Measurements from ENCODE around the gene CAMK1.
A peak's percentile ranks its signal among the peaks of the same experiment; 100 is the strongest.

The CAMK1 gene

DNA sequence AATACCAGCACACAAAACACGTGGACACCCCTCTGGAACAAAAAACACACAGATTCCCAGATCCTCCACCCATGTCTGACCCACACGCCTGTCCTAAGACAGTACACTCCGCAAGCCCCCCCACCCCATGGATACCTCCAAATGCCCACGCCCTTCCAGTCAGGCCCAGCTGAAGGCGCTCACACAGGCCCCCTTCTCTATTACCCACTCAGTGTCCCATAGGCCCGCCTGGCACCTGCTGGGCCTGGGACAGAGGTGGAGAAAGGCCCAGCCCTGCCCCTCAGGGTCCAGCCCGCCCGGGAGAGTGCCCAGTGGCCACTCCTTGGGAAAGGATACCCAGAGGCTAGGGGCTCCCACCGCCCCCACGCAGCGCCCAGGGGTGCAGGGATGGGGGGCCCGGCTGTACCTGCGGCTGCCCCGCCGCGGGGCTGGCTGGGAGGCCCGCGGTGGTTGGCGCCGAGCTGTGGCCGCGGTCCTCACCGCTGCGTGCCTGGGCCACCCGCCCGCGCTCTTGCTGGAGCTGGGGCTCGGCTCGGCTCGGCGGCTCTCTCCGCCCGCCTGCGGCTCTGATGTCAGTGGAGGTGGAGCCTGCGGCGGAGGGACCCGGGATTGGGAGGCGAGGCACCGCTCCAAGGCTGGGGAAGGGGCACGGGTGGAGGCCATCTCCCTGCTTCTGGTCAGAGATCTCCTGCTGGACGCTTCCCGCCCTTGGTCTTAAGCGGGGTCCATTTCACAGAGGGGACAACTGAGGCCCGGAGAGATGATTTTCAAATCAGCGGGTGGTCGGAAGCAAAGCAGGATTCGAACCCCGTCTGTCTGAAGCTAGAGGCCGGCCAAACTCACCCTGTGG is at the start of gene CAMK1:
TSS of gene CAMK1 (minus strand) at position 522 of the 850 bp plus-strand sequence. CDS start 2,198 bp downstream, outside the sequence.
- DNase-seq, result peak; percentile 79
- Mint-ChIP-seq H3K27me3 (peaks cover 17% of the 10 kb centered on the region), H3K36me3 (peaks cover 16% of the 10 kb centered on the region), H3K4me1 (peaks cover 31% of the 10 kb centered on the region), H3K27ac (peak within 1 kb of the TSS; percentile 42), H3K9me3 (no peaks in the 10 kb centered on the region), H3K4me3 (peak within 1 kb of the TSS; percentile 67)
- CTCF ChIA-PET, result interaction anchor here (0.7 to 0.9 kb wide), 2 partner anchors 13 to 17 kb away, joined by 3 read pairs; no protein-coding TSS in a partner anchor

DNA sequence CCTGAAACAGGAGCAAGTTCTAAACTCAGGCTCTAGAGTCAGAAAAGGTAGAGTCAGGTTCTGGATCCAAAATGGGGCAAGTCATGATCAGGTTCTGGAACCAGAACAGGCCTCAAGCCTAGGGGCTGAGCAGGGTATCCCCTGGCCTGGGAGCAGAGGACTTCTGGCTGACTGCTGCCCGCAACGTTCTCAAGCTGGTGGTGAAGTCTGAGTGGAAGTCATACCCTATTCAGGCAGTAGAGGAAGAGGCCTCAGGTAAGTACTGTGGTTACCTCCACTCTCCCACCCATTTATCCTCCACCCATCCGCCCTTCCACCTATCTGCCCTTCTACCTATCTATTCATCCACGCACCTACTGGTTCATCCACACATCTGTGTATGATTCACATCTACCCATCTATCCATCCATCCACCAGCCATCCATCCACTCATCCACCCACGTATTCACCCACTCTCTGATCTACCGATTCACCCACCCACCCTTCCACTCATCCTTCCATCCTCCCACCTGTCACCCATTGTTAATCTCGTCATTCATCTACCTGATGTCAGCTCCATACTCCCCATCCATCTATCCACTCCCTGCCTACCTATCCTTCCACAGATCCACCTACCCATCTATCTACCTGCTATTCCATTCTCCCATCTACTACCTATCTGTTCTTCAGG is 49.1 kb upstream of the CAMK1 start:
- Mint-ChIP-seq H3K4me1 (no peaks in the 10 kb centered on the region), H3K27me3 (no peaks in the 10 kb centered on the region), H3K36me3 (peaks cover 4% of the 10 kb centered on the region), H3K27ac (no peak overlapping the region), H3K9me3 (no peaks in the 10 kb centered on the region), H3K4me3 (no peak overlapping the region)
- no peak for DNase-seq
- CTCF ChIA-PET, result no interaction called here

DNA sequence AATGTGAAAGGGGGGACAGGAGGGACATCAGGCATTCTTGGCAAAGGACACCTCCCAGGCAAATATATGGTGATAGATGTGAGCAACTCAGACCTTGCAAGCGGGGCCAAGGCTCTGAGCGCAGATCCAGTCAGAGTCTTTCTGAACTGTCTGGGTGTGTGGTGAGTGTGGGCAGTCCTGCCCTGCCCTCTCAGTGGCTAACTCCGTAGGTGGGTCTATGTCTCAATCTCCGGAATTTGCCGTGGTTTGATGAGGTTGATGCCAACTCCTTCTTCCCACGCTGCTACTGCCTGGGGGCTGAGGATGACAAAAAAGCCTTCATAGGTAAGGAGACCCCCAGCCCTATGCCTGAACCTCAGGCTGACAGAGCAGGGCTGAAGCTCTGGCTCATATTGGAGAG is 47.7 kb upstream of the CAMK1 start:
- DNase-seq, result no peak
- Mint-ChIP-seq H3K4me3 (no peak overlapping the region), H3K4me1 (no peaks in the 10 kb centered on the region), H3K9me3 (no peaks in the 10 kb centered on the region), H3K27ac (no peak overlapping the region), H3K36me3 (peaks cover 8% of the 10 kb centered on the region), H3K27me3 (no peaks in the 10 kb centered on the region)
- CTCF ChIA-PET, result no interaction called here

DNA sequence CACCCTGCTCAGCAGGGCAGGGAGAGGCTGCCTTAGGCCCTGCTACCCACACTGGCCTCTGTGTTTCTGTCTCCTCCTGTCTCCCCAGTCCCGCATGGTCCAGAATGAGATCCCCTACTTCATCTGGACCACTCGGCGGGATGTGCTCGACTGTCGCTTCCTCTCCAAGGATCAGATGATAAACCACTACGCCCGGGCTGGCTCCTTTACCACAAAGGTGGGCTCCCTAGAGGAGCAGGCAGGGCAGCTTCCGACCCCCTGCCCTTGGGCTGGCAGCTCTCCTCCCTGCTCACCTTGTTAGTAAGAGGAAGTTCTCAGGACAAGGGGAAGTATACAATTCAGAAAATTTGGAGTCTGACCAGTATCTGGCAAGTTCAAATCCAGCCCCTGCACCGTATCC is 46.2 kb upstream of the CAMK1 start:
- Mint-ChIP-seq H3K27me3 (no peaks in the 10 kb centered on the region), H3K4me1 (peaks cover 7% of the 10 kb centered on the region), H3K36me3 (peaks cover 15% of the 10 kb centered on the region), H3K27ac (no peak overlapping the region), H3K9me3 (no peaks in the 10 kb centered on the region), H3K4me3 (no peak overlapping the region)
- no peak for DNase-seq
- CTCF ChIA-PET, result no interaction called here

DNA sequence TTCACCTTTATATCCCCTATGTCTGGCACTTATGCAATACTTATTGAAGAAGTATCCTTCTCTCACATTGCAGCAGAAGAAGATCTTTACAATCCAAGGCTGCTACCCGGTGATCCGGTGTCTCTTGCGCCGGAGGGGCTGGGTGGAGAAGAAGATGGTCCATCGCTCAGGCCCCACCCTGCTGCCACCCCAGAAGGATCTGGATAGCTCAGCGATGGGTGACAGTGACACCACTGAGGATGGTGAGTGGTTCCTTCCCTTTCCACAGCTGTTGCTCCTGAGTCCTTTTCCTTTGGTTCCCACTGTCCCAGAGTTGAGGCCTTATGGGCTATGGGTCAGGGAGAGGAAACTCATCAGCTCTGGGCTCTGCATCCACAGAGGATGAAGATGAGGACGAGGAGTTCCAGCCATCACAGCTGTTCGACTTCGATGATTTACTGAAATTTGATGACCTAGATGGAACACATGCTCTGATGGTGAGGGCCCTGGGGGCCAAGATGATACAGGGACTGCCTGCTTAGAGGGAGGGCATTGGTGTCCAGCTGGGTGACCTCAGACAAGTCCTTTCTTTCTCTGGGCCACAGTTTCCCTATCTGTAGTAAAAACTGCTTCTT is 43.2 kb upstream of the CAMK1 start:
- no peaks in the 10 kb centered on the region for H3K9me3 Mint-ChIP-seq
- H3K36me3 Mint-ChIP-seq, result peaks cover 19% of the 10 kb centered on the region
- CTCF ChIA-PET, result interaction anchor here (1.0 to 1.2 kb wide), 3 partner anchors 8 to 309 kb away, joined by 3 to 4 read pairs (median 3); no protein-coding TSS in a partner anchor
- no peak for DNase-seq
- peaks cover 32% of the 10 kb centered on the region for H3K4me1 Mint-ChIP-seq
- H3K27ac Mint-ChIP-seq, result no peak overlapping the region
- no peak overlapping the region for H3K4me3 Mint-ChIP-seq
- H3K27me3 Mint-ChIP-seq, result no peaks in the 10 kb centered on the region

DNA sequence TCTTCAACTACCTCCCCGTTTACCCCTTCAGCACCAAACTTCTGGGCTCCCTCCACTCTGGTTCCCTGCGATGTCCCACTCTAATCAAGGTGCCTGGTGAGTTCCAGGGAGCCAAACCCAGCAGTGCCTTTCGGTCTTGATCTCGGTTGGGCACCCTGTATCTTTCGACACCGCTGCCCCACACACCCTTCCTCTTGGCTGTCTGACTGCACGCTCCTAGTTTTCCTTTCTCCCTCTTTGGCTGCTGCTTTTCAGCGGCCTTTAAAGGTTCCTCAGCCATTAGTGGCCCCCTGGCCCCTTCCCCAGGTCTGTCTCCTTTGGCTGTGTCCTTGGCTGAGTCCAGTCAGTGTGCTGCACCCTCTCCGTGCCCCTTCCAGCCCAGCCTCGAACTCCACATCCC is 41.1 kb upstream of the CAMK1 start:
- Mint-ChIP-seq H3K27me3 (no peaks in the 10 kb centered on the region), H3K4me1 (peaks cover 47% of the 10 kb centered on the region), H3K27ac (peak overlapping the region; percentile 73), H3K36me3 (peaks cover 36% of the 10 kb centered on the region), H3K4me3 (peak overlapping the region; percentile 47), H3K9me3 (no peaks in the 10 kb centered on the region)
- no peak for DNase-seq
- CTCF ChIA-PET, result no interaction called here

DNA sequence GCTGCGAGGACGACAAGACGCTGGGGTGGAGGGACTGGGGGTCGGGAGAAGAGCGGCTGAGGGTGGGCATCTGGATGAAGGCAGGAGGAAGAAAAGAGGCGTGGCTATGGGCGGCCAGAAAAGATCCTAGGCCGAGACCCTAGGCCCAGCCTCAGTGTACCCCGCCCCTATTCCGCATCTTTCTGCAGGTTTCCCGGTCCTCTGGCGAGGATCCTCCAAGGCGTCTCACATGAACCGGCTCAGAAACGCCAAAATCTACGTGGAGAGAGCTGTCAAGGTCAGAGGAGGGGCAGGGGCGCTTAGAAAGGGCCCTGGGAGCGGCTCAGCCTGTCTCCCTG is 40.7 kb upstream of the CAMK1 start:
- no peak for DNase-seq
- H3K4me1 Mint-ChIP-seq, result peaks cover 47% of the 10 kb centered on the region
- CTCF ChIA-PET, result no interaction called here
- no peaks in the 10 kb centered on the region for H3K9me3 Mint-ChIP-seq
- H3K27ac Mint-ChIP-seq, result peak overlapping the region; percentile 73
- peak overlapping the region; percentile 47 for H3K4me3 Mint-ChIP-seq
- H3K27me3 Mint-ChIP-seq, result no peaks in the 10 kb centered on the region
- H3K36me3 Mint-ChIP-seq, result peaks cover 40% of the 10 kb centered on the region

DNA sequence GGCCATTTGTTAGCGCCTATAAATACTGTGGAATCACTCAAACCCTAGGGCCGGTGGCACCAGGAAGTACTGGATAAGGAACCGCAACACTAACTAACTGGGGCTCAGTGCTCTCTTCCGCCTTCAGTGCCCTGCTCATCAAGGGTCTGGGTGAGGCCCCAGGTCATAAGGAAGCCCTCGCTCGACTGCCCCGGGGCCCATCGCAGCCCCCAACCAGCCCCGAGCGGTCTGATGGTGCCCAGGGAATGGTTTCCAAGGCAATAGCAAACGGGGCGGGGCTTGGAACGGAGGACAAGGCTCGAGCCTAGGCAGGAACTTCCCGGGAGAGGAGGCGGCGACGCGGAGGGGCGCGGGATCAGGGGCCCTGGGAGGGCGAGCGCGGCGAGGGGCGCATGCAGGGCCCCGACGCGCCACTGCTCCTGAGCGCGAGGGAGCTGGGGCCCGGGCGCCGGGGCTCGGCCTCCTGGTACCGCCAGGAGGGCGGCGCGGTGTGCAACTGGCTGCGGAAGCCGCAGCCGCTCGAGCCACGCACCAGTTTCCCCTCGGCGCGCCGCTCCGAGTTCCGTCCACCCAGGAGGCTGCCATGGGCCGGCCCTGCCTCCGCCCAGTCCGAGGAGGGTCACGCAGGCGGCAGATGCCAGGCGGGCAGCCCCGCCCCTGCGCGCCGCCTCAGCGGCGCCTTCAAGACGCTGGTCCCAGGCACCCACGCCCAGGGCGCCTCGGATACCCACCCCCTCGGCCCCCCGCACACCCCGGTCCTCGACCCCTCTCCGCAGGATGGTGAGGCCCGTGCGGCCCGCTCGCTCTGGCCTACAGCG is 40.1 kb upstream of the CAMK1 start, which contains the start of gene TTLL3:
TSS of gene TTLL3 (plus strand) at position 648 of the 818 bp plus-strand sequence. CDS start 400 bp downstream, outside the sequence.
- peak; percentile 67 for DNase-seq
- Mint-ChIP-seq H3K4me3 (peak within 1 kb of the TSS; percentile 85), H3K4me1 (peaks cover 47% of the 10 kb centered on the region), H3K36me3 (peaks cover 44% of the 10 kb centered on the region), H3K9me3 (no peaks in the 10 kb centered on the region), H3K27me3 (no peaks in the 10 kb centered on the region), H3K27ac (peak within 1 kb of the TSS; percentile 96)
- CTCF ChIA-PET, result interaction anchor here (0.9 to 1.2 kb wide), 3 partner anchors 19 to 28 kb away, joined by 3 to 4 read pairs (median 3); no protein-coding TSS in a partner anchor

DNA sequence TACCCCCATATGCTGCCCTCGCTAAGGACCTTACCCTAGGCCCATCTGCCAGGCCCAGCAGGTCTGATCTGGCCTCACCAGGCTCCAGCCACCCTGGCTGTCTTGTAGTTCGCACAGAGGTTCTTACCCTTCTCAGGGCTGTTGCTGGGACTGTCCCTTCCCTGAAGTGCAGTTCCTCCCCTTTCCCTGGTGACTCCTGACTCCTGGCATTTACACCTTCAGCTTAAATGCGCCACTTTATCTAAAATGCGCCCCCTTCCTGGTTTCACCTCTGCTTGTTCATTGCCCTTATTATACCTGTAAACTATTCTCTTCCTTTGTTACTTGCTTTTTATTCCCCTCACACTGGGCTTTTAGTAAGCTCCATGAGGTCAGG is 39.5 kb upstream of the CAMK1 start:
- Mint-ChIP-seq H3K27me3 (no peaks in the 10 kb centered on the region), H3K4me3 (peak overlapping the region; percentile 85), H3K4me1 (peaks cover 47% of the 10 kb centered on the region), H3K36me3 (peaks cover 50% of the 10 kb centered on the region), H3K27ac (peak overlapping the region; percentile 96), H3K9me3 (no peaks in the 10 kb centered on the region)
- DNase-seq, result no peak
- CTCF ChIA-PET, result interaction anchor here (0.9 to 1.5 kb wide), 4 partner anchors 18 to 124 kb away, joined by 3 to 4 read pairs (median 3); partner anchors contain the start of gene CRELD1

DNA sequence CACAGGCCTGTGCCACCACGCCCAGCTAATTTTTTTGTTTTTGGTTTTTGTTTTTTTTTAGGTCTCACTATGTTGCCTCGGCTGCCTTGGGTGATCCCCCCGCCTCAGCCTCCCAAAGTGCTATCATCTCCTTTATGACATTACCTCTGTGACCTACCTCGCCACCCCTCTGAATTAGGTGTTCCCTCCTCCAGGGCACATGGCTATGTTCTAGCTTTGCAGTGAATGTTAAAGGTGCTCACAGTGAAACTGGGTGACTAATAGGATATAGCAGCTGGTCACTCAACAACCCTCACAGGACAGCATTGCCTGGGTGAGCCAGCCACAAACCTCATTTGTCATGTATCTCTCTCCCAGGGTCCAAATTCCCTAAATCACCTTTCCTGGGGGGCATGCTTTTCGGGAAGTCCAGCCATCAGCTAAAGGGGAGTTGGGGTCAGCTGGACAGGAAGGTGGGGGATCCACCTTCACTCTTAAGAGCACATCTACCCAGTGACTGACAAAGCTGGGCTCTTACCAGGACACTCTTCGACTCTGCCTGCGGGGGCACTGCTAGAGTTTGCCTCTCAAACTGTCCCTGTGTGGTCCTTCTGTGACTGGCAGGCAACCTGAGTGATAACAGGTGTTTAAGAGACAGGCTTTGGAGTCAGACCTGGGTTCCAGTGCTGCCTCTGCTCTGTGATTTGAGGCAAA is 38.7 kb upstream of the CAMK1 start:
- Mint-ChIP-seq H3K36me3 (peaks cover 57% of the 10 kb centered on the region), H3K4me1 (peaks cover 47% of the 10 kb centered on the region), H3K9me3 (no peaks in the 10 kb centered on the region), H3K27ac (peak overlapping the region; percentile 96), H3K27me3 (no peaks in the 10 kb centered on the region), H3K4me3 (peak overlapping the region; percentile 9)
- DNase-seq, result peak; percentile 73
- CTCF ChIA-PET, result interaction anchor here (0.8 to 1.5 kb wide), 5 partner anchors 17 to 125 kb away, joined by 3 to 4 read pairs (median 3); partner anchors contain the start of gene CRELD1

DNA sequence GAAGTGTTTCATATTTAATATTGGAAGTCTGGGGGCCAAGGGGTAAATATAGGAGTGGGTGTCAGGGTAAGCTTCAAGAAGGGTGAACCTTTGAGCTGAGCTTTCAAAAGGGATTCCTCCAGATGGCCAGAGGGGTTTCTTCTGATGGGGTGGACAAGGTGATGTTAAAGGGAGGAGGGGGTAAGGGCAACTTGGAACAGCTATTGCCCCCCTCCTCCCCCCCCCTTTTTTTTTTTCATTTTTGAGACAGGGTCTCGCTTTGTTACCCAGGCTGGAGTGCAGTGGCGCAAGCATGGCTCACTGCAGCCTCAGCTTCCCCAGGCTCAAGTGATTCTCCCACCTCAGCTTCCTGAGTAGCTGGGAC is 38.2 kb upstream of the CAMK1 start:
- CTCF ChIA-PET, result interaction anchor here (0.6 to 1.5 kb wide), 4 partner anchors 81 to 594 kb away, joined by 3 to 4 read pairs (median 3); partner anchors contain the start of gene CRELD1
- no peak for DNase-seq
- Mint-ChIP-seq H3K27me3 (no peaks in the 10 kb centered on the region), H3K9me3 (no peaks in the 10 kb centered on the region), H3K4me1 (peaks cover 50% of the 10 kb centered on the region), H3K4me3 (no peak overlapping the region), H3K36me3 (peaks cover 59% of the 10 kb centered on the region), H3K27ac (peak overlapping the region; percentile 96)

DNA sequence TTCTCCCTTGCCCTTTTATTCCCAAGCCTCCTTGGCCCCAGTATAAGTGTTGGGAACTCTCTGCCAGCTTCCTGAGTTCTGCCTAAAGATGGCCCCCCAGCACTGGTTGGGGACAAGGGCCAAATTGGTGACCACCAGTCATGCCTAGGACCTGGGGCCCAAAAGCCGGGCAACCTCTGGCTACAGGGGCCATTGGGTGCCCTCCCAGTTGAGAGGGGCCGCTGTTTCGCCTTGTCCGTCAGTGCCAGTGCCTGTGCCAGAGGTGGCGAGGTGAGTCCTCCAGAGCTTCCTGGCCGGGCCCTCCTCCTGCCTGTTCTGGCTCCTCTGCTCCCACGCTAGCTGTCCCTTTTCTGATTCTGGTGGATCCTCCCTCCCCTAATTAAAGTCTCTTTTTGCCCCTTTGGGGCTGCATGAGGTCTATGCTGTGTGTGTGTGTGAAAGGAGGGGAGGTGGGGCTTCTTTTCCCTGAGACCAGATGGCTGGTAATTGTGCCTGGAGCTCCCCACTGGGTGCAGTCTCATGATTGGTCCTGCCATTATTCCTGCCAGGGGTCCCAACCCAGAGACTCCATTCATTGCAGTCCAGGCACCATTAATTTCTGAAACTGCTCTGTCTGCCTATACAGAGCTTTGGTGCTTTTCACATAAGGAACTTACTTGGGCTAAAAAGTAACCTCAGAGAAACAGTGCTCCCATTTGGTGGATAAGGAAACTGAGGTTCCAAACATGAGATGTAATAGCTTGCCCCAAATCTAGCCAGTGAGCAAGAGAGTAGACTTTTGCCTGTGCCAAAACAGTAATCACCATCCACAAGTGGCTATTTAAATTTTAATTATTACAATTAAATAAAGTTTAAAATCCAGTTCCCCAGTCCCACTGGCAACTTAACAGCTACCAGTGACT is 37.2 kb upstream of the CAMK1 start:
- Mint-ChIP-seq H3K4me3 (no peak overlapping the region), H3K4me1 (peaks cover 50% of the 10 kb centered on the region), H3K9me3 (no peaks in the 10 kb centered on the region), H3K27me3 (no peaks in the 10 kb centered on the region), H3K27ac (no peak overlapping the region), H3K36me3 (peaks cover 61% of the 10 kb centered on the region)
- DNase-seq, result no peak
- CTCF ChIA-PET, result interaction anchor here (0.7 to 1.2 kb wide), 2 partner anchors 25 to 26 kb away, joined by 3 read pairs; no protein-coding TSS in a partner anchor

Measured in activated naive CD4-positive, alpha-beta T cell treated with anti-CD3 and anti-CD28 coated beads, Interleukin-2, amount 10 ng/mL, durations not matched to agents 7 days and 5 days (primary cell).